ENCODE data around the gene CACNB2.

- TF ChIP-seq POLR2A (IDR thresholded peaks at IDR 0.05; ENCODE audit: low read length) (no peak), GATA1 (IDR thresholded peaks at IDR 0.05; ENCODE audit: low read depth, low read length) (no peak)
Measured at GRCh38 chr10:18449611-18450026, 309.4 kb downstream of the CACNB2 start.
